Neural progenitor cell (in vitro differentiated cells): Measurements from ENCODE around the gene ENO1.

ENCODE experiments used
- EZH2 ChIP-seq: fragments of 200-600 bp; sonication (generic); IDR thresholded peaks from 2 replicates; pipeline ENCODE4 v1.6.1; 2017; ENCODE audit warnings: antibody characterized with exemption, mild to moderate bottlenecking, moderate library complexity
- EZH2phosphoT487 ChIP-seq: fragments of 200-600 bp; sonication (generic); IDR thresholded peaks from 2 replicates; pipeline ENCODE4 v1.6.1; 2017; ENCODE audit warnings: antibody characterized with exemption
- TF ChIP-seq, protein P1 (sequence below): fragments of 200-600 bp; sonication (generic); IDR thresholded peaks from 2 replicates; pipeline ENCODE4 v1.5.1; 2017; ENCODE audit warnings: antibody characterized with exemption, mild to moderate bottlenecking

DNA sequence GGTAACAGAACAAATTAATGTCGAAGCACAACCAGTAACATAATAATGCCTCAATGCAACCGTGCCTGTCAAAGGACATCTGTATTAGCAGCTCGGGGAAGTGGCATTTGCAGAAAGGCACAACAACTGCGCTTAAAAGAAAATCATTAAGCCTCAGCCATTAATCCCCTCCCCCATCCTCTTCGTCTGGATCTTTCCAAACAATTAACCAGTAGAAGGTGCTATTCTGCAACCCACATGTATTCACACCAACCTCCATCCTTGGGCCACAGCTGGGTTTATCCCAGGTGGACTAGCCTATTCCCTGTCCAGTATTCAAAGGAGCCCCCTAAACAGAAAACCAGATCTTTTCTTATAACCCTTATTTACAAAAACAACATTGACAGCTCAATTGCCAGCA, 63.6 kb downstream of the ENO1 start:
- TF ChIP-seq, protein P1, sequence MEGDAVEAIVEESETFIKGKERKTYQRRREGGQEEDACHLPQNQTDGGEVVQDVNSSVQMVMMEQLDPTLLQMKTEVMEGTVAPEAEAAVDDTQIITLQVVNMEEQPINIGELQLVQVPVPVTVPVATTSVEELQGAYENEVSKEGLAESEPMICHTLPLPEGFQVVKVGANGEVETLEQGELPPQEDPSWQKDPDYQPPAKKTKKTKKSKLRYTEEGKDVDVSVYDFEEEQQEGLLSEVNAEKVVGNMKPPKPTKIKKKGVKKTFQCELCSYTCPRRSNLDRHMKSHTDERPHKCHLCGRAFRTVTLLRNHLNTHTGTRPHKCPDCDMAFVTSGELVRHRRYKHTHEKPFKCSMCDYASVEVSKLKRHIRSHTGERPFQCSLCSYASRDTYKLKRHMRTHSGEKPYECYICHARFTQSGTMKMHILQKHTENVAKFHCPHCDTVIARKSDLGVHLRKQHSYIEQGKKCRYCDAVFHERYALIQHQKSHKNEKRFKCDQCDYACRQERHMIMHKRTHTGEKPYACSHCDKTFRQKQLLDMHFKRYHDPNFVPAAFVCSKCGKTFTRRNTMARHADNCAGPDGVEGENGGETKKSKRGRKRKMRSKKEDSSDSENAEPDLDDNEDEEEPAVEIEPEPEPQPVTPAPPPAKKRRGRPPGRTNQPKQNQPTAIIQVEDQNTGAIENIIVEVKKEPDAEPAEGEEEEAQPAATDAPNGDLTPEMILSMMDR, result peak; percentile 41
- no peak for TF ChIP-seq EZH2
- TF ChIP-seq EZH2phosphoT487, result no peak
